ENCODE results near the gene MYBPC2. TPM values are rescaled to one million over a fixed set of nuclear protein-coding genes. Genes with fewer than 3 reads are reported as not detected.

The MYBPC2 gene
- total RNA-seq, 1 donor from 2014 or later, result under 0.01 TPM

GRCh38 chr19:50479761-50480251, 47.1 kb downstream of the MYBPC2 start:
- DNase-seq (ENCODE audit: low read depth in 2 of 2), result no peak

- no peak for DNase-seq (ENCODE audit: low read depth in 2 of 2)
Observed at GRCh38 chr19:50480281-50481111, 47.8 kb downstream of the MYBPC2 start.

GRCh38 chr19:50481351-50482149, 48.9 kb downstream of the MYBPC2 start:
- no peak for DNase-seq (ENCODE audit: low read depth in 2 of 2)

- DNase-seq (ENCODE audit: low read depth in 2 of 2), result no peak
Observed at GRCh38 chr19:50482271-50482855, 49.7 kb downstream of the MYBPC2 start.

GRCh38 chr19:50482916-50483315, 50.2 kb downstream of the MYBPC2 start:
- DNase-seq (ENCODE audit: low read depth in 2 of 2), result no peak

- DNase-seq (ENCODE audit: low read depth in 2 of 2), result no peak
Observed at GRCh38 chr19:50485284-50485955, 52.7 kb downstream of the MYBPC2 start.

- DNase-seq (ENCODE audit: low read depth in 2 of 2), result peak; percentile 12 to 37
Observed at GRCh38 chr19:50486823-50487515, 54.3 kb downstream of the MYBPC2 start.

- no peak for DNase-seq (ENCODE audit: low read depth in 2 of 2)
Observed at GRCh38 chr19:50488389-50489194, 55.9 kb downstream of the MYBPC2 start.

- DNase-seq (ENCODE audit: low read depth in 2 of 2), result no peak
Observed at GRCh38 chr19:50489461-50490011, 56.8 kb downstream of the MYBPC2 start.

- no peak for DNase-seq (ENCODE audit: low read depth in 2 of 2)
Observed at GRCh38 chr19:50490411-50490811, 57.7 kb downstream of the MYBPC2 start.

- DNase-seq (ENCODE audit: low read depth in 2 of 2), result no peak
Observed at GRCh38 chr19:50490991-50491472, 58.3 kb downstream of the MYBPC2 start.

GRCh38 chr19:50492303-50493052, 59.8 kb downstream of the MYBPC2 start:
- no peak for DNase-seq (ENCODE audit: low read depth in 2 of 2)

- DNase-seq (ENCODE audit: low read depth in 2 of 2), result no peak
Observed at GRCh38 chr19:50493171-50493570, 60.5 kb downstream of the MYBPC2 start.

GRCh38 chr19:50494186-50495019, 61.7 kb downstream of the MYBPC2 start:
- DNase-seq (ENCODE audit: low read depth in 2 of 2), result no peak

GRCh38 chr19:50495020-50495531, 62.4 kb downstream of the MYBPC2 start:
- no peak for DNase-seq (ENCODE audit: low read depth in 2 of 2)

- no peak for DNase-seq (ENCODE audit: low read depth in 2 of 2)
Observed at GRCh38 chr19:50496189-50497021, 63.7 kb downstream of the MYBPC2 start.

- no peak for DNase-seq (ENCODE audit: low read depth in 2 of 2)
Observed at GRCh38 chr19:50497022-50497405, 64.3 kb downstream of the MYBPC2 start.
